Neural crest cell (in vitro differentiated cells): ENCODE measurements around the gene KANK3. TPM values are rescaled to one million over a fixed set of nuclear protein-coding genes. Genes with fewer than 3 reads are reported as not detected.
"Not testable (repeated sequence)": the region's sequence is repeated elsewhere in the genome, so short reads cannot be mapped to it uniquely, and the experiment has no call there.

Source experiments
- DNase-seq: peaks from one replicate; pipeline ENCODE4 v3.0.0; 2021; ENCODE audit warnings: low read depth, mixed read lengths, low spot score
- H3K27ac Mint-ChIP-seq: one replicate; pipeline ENCODE4 v1.8.0; 2021; ENCODE audit warnings: mild to moderate bottlenecking, mixed read lengths; ENCODE audit not compliant: unreplicated experiment
- H3K27me3 Mint-ChIP-seq: 2 replicates; pipeline ENCODE4 v1.8.0; 2021; ENCODE audit warnings: low read depth, mild to moderate bottlenecking, mixed read lengths
- H3K36me3 Mint-ChIP-seq: 2 replicates; pipeline ENCODE4 v1.8.0; 2021; ENCODE audit warnings: low read depth, mild to moderate bottlenecking, mixed read lengths
- H3K4me1 Mint-ChIP-seq: 2 replicates; pipeline ENCODE4 v1.8.0; 2021; ENCODE audit warnings: mixed read lengths
- H3K4me3 Mint-ChIP-seq: one replicate; pipeline ENCODE4 v1.8.0; 2021; ENCODE audit warnings: mild to moderate bottlenecking, mixed read lengths
- H3K9me3 Mint-ChIP-seq: 2 replicates; pipeline ENCODE4 v1.8.0; 2021; ENCODE audit warnings: mixed read lengths
- CTCF ChIP-seq: fragments of 200-600 bp; sonication (generic); conservative IDR thresholded peaks from 2 replicates; pipeline ENCODE4 v1.5.0; 2021; ENCODE audit warnings: antibody characterized with exemption, mild to moderate bottlenecking
- total RNA-seq: library from RNA; stranded (reverse); gene quantifications from 2 replicates; pipeline ENCODE4 v1.2.1, GENCODE V29; 2021

The KANK3 gene
- total RNA-seq, 1 donor from 2014 or later = 0.77 TPM

- H3K27me3 Mint-ChIP-seq = peaks cover 50% of the 10 kb centered on the region
- DNase-seq = no peak
- H3K36me3 Mint-ChIP-seq = no peaks in the 10 kb centered on the region
- TF ChIP-seq CTCF = no peak
- H3K9me3 Mint-ChIP-seq = no peaks in the 10 kb centered on the region
- peak overlapping the region; percentile 64 for H3K4me3 Mint-ChIP-seq
- peaks cover 13% of the 10 kb centered on the region for H3K4me1 Mint-ChIP-seq
- H3K27ac Mint-ChIP-seq = no peak overlapping the region
Measured at GRCh38 chr19:8343483-8343844, 402 bp upstream of the KANK3 start.

- Mint-ChIP-seq H3K27ac (no peak overlapping the region), H3K36me3 (no peaks in the 10 kb centered on the region), H3K27me3 (peaks cover 61% of the 10 kb centered on the region), H3K9me3 (no peaks in the 10 kb centered on the region), H3K4me3 (no peak overlapping the region), H3K4me1 (peaks cover 8% of the 10 kb centered on the region)
- no peak for TF ChIP-seq CTCF
- DNase-seq = no peak
Measured at GRCh38 chr19:8342316-8342683, 762 bp downstream of the KANK3 start.

GRCh38 chr19:8341504-8341903 lies 1.6 kb downstream of the KANK3 start:
- H3K36me3 Mint-ChIP-seq, H3K9me3 Mint-ChIP-seq, H3K27ac Mint-ChIP-seq, H3K4me1 Mint-ChIP-seq, H3K4me3 Mint-ChIP-seq, DNase-seq: not testable (repeated sequence)
- peaks cover 69% of the 10 kb centered on the region for H3K27me3 Mint-ChIP-seq

GRCh38 chr19:8340341-8341096 lies 2.5 kb downstream of the KANK3 start:
- TF ChIP-seq CTCF = no peak
- DNase-seq = no peak
- no peaks in the 10 kb centered on the region for H3K36me3 Mint-ChIP-seq
- peaks cover 8% of the 10 kb centered on the region for H3K4me1 Mint-ChIP-seq
- H3K9me3 Mint-ChIP-seq = no peaks in the 10 kb centered on the region
- no peak overlapping the region for H3K4me3 Mint-ChIP-seq
- no peak overlapping the region for H3K27ac Mint-ChIP-seq
- H3K27me3 Mint-ChIP-seq = peaks cover 79% of the 10 kb centered on the region

GRCh38 chr19:8338835-8339234 lies 4.2 kb downstream of the KANK3 start:
- Mint-ChIP-seq H3K9me3 (no peaks in the 10 kb centered on the region), H3K4me3 (no peak overlapping the region), H3K36me3 (no peaks in the 10 kb centered on the region), H3K27ac (no peak overlapping the region), H3K4me1 (peaks cover 8% of the 10 kb centered on the region), H3K27me3 (peaks cover 78% of the 10 kb centered on the region)
- TF ChIP-seq CTCF = no peak
- DNase-seq = no peak

GRCh38 chr19:8337728-8338127 lies 5.3 kb downstream of the KANK3 start:
- H3K4me3 Mint-ChIP-seq = peak overlapping the region; percentile 15
- no peak for TF ChIP-seq CTCF
- no peaks in the 10 kb centered on the region for H3K9me3 Mint-ChIP-seq
- H3K27ac Mint-ChIP-seq = no peak overlapping the region
- DNase-seq = no peak
- peaks cover 8% of the 10 kb centered on the region for H3K4me1 Mint-ChIP-seq
- H3K27me3 Mint-ChIP-seq = peaks cover 81% of the 10 kb centered on the region
- no peaks in the 10 kb centered on the region for H3K36me3 Mint-ChIP-seq
